ENCODE measurements around the gene FOXF1. TPM values are rescaled to one million over a fixed set of nuclear protein-coding genes. Genes with fewer than 3 reads are reported as not detected.
A peak's percentile ranks its signal among the peaks of the same experiment; 100 is the strongest.

Gene FOXF1
- total RNA-seq, 1 experiment from 2014 or later = not detected

DNA sequence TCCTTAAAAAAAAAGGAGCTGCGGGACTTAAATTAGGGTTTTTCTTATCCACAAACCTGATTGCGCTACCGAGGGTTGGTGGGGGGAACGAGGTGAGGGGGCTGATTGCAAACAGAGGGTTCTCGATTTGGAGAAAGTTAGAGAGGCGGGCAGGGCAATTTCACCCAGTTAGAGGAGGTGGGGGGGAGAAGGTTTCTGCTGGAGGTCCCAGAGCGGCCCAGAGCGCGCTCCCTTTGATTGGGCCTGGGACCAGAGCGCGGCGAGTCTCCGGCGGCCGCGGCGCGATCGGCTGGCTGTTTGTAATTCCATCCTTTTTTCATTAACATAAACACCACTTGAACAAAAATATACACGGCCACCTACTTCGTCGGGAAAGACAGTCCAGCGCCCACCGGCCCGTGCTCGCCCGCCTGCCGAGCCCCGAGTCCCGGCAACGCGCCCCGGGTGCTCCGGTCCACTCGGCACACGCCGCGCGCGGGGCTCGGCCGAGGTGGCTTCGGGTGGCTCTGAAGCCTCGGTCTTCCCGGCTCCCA, 13.3 kb upstream of the FOXF1 start:
- Mint-ChIP-seq H3K36me3 (no peaks in the 10 kb centered on the region), H3K27me3 (ENCODE audit: low read depth) (peaks cover 100% of the 10 kb centered on the region), H3K27ac (no peak overlapping the region), H3K4me3 (peak overlapping the region; percentile 48), H3K9me3 (no peaks in the 10 kb centered on the region), H3K4me1 (peaks cover 45% of the 10 kb centered on the region)
- DNase-seq (ENCODE audit: low spot score) (no peak), ATAC-seq (peak; percentile 10; the same call in 1 of the 2 replicates)
- ChIA-PET POLR2A (no interaction called here), CTCF (interaction anchor here (0.7 to 6.6 kb wide), 4 partner anchors 20 to 565 kb away, joined by 3 to 39 read pairs (median 10); no protein-coding TSS in a partner anchor)
- TF ChIP-seq, protein P1, sequence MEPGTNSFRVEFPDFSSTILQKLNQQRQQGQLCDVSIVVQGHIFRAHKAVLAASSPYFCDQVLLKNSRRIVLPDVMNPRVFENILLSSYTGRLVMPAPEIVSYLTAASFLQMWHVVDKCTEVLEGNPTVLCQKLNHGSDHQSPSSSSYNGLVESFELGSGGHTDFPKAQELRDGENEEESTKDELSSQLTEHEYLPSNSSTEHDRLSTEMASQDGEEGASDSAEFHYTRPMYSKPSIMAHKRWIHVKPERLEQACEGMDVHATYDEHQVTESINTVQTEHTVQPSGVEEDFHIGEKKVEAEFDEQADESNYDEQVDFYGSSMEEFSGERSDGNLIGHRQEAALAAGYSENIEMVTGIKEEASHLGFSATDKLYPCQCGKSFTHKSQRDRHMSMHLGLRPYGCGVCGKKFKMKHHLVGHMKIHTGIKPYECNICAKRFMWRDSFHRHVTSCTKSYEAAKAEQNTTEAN (CRISPR knock-in tag; IDR thresholded peaks at IDR 0.05) = no peak
- TF ChIP-seq RORB (CRISPR knock-in tag; IDR thresholded peaks at IDR 0.05) (no peak), CBFB (CRISPR knock-in tag; IDR thresholded peaks at IDR 0.05; ENCODE audit: low read depth) (no peak), HMGA2 (CRISPR knock-in tag; IDR thresholded peaks at IDR 0.05) (no peak)
- TF ChIP-seq, protein P2, sequence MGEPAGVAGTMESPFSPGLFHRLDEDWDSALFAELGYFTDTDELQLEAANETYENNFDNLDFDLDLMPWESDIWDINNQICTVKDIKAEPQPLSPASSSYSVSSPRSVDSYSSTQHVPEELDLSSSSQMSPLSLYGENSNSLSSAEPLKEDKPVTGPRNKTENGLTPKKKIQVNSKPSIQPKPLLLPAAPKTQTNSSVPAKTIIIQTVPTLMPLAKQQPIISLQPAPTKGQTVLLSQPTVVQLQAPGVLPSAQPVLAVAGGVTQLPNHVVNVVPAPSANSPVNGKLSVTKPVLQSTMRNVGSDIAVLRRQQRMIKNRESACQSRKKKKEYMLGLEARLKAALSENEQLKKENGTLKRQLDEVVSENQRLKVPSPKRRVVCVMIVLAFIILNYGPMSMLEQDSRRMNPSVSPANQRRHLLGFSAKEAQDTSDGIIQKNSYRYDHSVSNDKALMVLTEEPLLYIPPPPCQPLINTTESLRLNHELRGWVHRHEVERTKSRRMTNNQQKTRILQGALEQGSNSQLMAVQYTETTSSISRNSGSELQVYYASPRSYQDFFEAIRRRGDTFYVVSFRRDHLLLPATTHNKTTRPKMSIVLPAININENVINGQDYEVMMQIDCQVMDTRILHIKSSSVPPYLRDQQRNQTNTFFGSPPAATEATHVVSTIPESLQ (CRISPR knock-in tag; IDR thresholded peaks at IDR 0.05) = no peak
- TF ChIP-seq, protein P3, sequence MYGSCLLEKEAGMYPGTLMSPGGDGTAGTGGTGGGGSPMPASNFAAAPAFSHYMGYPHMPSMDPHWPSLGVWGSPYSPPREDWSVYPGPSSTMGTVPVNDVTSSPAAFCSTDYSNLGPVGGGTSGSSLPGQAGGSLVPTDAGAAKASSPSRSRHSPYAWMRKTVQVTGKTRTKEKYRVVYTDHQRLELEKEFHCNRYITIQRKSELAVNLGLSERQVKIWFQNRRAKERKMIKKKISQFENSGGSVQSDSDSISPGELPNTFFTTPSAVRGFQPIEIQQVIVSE (CRISPR knock-in tag; IDR thresholded peaks at IDR 0.05; ENCODE audit: borderline replicate concordance) = no peak

DNA sequence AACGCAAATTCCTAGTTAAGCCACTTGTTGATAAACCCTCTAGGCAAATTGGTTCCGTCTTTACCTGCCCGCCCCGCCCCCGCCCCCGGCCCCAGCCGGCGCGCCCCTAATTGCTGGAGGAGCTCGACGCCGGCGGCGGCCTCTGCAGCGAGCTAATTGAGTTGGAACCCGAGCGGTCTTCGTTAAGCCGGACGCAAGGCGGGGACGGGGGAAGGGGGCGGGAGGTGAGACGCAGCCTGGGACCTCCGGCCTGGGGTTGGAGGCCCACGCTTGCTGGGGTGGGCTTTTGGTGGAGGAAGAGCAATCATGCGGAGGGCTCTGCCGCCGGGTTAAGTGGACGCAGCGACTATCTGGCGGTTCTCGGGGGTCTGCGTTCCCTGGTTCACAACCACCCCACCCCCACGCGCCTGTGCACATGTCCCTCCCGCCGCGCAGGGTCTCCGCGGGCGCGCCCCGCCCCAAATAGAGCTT, 12.7 kb upstream of the FOXF1 start:
- POLR2A ChIA-PET = no interaction called here
- Mint-ChIP-seq H3K27me3 (ENCODE audit: low read depth) (peaks cover 100% of the 10 kb centered on the region), H3K4me3 (no peak overlapping the region), H3K4me1 (peaks cover 49% of the 10 kb centered on the region), H3K27ac (no peak overlapping the region), H3K9me3 (no peaks in the 10 kb centered on the region), H3K36me3 (no peaks in the 10 kb centered on the region)
- ATAC-seq = peak; percentile 28
- DNase-seq (ENCODE audit: low spot score) = peak; percentile 70
- CTCF ChIA-PET = interaction anchor here (0.6 to 6.6 kb wide), 5 partner anchors 20 to 449 kb away, joined by 3 to 39 read pairs (median 5); no protein-coding TSS in a partner anchor
- TF ChIP-seq FOXJ3 (CRISPR knock-in tag; IDR thresholded peaks at IDR 0.05; ENCODE audit: borderline replicate concordance) (no peak), ZNF317 (CRISPR knock-in tag; IDR thresholded peaks at IDR 0.05; ENCODE audit: borderline replicate concordance, low read depth) (no peak), NFATC4 (CRISPR knock-in tag; IDR thresholded peaks at IDR 0.05) (no peak), TCF7 (CRISPR knock-in tag; IDR thresholded peaks at IDR 0.05; ENCODE audit: low read depth) (no peak), NFYB (CRISPR knock-in tag; conservative IDR thresholded peaks at IDR 0.05; ENCODE audit: low read depth) (no peak), SMAD4 (CRISPR knock-in tag; IDR thresholded peaks at IDR 0.05) (no peak), ZNF671 (CRISPR knock-in tag; IDR thresholded peaks at IDR 0.05) (no peak), ETV6 (CRISPR knock-in tag; IDR thresholded peaks at IDR 0.05) (no peak), ZNF138 (CRISPR knock-in tag; conservative IDR thresholded peaks at IDR 0.05) (no peak)
- TF ChIP-seq, protein P4, sequence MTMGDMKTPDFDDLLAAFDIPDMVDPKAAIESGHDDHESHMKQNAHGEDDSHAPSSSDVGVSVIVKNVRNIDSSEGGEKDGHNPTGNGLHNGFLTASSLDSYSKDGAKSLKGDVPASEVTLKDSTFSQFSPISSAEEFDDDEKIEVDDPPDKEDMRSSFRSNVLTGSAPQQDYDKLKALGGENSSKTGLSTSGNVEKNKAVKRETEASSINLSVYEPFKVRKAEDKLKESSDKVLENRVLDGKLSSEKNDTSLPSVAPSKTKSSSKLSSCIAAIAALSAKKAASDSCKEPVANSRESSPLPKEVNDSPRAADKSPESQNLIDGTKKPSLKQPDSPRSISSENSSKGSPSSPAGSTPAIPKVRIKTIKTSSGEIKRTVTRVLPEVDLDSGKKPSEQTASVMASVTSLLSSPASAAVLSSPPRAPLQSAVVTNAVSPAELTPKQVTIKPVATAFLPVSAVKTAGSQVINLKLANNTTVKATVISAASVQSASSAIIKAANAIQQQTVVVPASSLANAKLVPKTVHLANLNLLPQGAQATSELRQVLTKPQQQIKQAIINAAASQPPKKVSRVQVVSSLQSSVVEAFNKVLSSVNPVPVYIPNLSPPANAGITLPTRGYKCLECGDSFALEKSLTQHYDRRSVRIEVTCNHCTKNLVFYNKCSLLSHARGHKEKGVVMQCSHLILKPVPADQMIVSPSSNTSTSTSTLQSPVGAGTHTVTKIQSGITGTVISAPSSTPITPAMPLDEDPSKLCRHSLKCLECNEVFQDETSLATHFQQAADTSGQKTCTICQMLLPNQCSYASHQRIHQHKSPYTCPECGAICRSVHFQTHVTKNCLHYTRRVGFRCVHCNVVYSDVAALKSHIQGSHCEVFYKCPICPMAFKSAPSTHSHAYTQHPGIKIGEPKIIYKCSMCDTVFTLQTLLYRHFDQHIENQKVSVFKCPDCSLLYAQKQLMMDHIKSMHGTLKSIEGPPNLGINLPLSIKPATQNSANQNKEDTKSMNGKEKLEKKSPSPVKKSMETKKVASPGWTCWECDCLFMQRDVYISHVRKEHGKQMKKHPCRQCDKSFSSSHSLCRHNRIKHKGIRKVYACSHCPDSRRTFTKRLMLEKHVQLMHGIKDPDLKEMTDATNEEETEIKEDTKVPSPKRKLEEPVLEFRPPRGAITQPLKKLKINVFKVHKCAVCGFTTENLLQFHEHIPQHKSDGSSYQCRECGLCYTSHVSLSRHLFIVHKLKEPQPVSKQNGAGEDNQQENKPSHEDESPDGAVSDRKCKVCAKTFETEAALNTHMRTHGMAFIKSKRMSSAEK (CRISPR knock-in tag; IDR thresholded peaks at IDR 0.05; ENCODE audit: borderline replicate concordance) = no peak
- TF ChIP-seq, protein P5, sequence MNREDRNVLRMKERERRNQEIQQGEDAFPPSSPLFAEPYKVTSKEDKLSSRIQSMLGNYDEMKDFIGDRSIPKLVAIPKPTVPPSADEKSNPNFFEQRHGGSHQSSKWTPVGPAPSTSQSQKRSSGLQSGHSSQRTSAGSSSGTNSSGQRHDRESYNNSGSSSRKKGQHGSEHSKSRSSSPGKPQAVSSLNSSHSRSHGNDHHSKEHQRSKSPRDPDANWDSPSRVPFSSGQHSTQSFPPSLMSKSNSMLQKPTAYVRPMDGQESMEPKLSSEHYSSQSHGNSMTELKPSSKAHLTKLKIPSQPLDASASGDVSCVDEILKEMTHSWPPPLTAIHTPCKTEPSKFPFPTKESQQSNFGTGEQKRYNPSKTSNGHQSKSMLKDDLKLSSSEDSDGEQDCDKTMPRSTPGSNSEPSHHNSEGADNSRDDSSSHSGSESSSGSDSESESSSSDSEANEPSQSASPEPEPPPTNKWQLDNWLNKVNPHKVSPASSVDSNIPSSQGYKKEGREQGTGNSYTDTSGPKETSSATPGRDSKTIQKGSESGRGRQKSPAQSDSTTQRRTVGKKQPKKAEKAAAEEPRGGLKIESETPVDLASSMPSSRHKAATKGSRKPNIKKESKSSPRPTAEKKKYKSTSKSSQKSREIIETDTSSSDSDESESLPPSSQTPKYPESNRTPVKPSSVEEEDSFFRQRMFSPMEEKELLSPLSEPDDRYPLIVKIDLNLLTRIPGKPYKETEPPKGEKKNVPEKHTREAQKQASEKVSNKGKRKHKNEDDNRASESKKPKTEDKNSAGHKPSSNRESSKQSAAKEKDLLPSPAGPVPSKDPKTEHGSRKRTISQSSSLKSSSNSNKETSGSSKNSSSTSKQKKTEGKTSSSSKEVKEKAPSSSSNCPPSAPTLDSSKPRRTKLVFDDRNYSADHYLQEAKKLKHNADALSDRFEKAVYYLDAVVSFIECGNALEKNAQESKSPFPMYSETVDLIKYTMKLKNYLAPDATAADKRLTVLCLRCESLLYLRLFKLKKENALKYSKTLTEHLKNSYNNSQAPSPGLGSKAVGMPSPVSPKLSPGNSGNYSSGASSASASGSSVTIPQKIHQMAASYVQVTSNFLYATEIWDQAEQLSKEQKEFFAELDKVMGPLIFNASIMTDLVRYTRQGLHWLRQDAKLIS (CRISPR knock-in tag; IDR thresholded peaks at IDR 0.05; ENCODE audit: borderline replicate concordance) = no peak
- TF ChIP-seq, protein P6, sequence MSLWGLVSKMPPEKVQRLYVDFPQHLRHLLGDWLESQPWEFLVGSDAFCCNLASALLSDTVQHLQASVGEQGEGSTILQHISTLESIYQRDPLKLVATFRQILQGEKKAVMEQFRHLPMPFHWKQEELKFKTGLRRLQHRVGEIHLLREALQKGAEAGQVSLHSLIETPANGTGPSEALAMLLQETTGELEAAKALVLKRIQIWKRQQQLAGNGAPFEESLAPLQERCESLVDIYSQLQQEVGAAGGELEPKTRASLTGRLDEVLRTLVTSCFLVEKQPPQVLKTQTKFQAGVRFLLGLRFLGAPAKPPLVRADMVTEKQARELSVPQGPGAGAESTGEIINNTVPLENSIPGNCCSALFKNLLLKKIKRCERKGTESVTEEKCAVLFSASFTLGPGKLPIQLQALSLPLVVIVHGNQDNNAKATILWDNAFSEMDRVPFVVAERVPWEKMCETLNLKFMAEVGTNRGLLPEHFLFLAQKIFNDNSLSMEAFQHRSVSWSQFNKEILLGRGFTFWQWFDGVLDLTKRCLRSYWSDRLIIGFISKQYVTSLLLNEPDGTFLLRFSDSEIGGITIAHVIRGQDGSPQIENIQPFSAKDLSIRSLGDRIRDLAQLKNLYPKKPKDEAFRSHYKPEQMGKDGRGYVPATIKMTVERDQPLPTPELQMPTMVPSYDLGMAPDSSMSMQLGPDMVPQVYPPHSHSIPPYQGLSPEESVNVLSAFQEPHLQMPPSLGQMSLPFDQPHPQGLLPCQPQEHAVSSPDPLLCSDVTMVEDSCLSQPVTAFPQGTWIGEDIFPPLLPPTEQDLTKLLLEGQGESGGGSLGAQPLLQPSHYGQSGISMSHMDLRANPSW (CRISPR knock-in tag; conservative IDR thresholded peaks at IDR 0.05; ENCODE audit: low read depth) = no peak
- TF ChIP-seq, protein P7, sequence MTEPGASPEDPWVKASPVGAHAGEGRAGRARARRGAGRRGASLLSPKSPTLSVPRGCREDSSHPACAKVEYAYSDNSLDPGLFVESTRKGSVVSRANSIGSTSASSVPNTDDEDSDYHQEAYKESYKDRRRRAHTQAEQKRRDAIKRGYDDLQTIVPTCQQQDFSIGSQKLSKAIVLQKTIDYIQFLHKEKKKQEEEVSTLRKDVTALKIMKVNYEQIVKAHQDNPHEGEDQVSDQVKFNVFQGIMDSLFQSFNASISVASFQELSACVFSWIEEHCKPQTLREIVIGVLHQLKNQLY (CRISPR knock-in tag; IDR thresholded peaks at IDR 0.05) = no peak

Data from WTC11 (cell line).